DND-41 (cell line): Measurements from ENCODE around the gene FADD.

Source experiments
- EZH2 ChIP-seq: IDR thresholded peaks from 3 replicates; pipeline ENCODE4 v1.6.1; 2012; ENCODE audit warnings: borderline replicate concordance, low read depth, mild to moderate bottlenecking, moderate library complexity, low read length, inconsistent platforms; ENCODE audit not compliant: severe bottlenecking
- TF ChIP-seq, protein P1 (sequence below): IDR thresholded peaks from 2 replicates; pipeline ENCODE4 v1.5.1; 2012; ENCODE audit warnings: borderline replicate concordance, low read length, moderate library complexity, mild to moderate bottlenecking; ENCODE audit not compliant: poor library complexity, severe bottlenecking; ENCODE audit errors: extremely low read depth

- TF ChIP-seq, protein P1, sequence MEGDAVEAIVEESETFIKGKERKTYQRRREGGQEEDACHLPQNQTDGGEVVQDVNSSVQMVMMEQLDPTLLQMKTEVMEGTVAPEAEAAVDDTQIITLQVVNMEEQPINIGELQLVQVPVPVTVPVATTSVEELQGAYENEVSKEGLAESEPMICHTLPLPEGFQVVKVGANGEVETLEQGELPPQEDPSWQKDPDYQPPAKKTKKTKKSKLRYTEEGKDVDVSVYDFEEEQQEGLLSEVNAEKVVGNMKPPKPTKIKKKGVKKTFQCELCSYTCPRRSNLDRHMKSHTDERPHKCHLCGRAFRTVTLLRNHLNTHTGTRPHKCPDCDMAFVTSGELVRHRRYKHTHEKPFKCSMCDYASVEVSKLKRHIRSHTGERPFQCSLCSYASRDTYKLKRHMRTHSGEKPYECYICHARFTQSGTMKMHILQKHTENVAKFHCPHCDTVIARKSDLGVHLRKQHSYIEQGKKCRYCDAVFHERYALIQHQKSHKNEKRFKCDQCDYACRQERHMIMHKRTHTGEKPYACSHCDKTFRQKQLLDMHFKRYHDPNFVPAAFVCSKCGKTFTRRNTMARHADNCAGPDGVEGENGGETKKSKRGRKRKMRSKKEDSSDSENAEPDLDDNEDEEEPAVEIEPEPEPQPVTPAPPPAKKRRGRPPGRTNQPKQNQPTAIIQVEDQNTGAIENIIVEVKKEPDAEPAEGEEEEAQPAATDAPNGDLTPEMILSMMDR, result peak; percentile 13
- TF ChIP-seq EZH2, result no peak
These were observed 44.9 kb upstream of the FADD start for GRCh38 chr11:70158201-70158600.
